ENCODE measurements around the gene STARD10.

DNA sequence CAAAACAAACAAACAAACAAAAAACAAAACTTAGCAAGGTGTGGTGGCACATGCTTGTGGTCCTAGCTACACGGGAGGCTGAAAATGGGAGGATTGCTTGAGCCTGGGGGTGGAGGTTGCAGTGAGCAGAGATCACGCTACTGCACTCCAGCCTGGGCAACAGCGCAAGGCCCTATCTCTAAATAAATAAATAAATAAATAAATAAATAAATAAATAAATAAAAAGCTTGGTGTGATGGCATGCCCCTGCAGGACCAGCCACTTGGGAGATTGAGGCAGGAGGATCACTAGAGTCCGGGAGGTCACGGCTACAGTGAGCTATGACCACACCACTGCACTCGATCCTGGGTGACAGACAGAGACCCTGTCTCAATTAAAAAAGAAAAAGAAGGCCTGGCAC, 9.0 kb upstream of the STARD10 start:
- TF ChIP-seq, protein P1, sequence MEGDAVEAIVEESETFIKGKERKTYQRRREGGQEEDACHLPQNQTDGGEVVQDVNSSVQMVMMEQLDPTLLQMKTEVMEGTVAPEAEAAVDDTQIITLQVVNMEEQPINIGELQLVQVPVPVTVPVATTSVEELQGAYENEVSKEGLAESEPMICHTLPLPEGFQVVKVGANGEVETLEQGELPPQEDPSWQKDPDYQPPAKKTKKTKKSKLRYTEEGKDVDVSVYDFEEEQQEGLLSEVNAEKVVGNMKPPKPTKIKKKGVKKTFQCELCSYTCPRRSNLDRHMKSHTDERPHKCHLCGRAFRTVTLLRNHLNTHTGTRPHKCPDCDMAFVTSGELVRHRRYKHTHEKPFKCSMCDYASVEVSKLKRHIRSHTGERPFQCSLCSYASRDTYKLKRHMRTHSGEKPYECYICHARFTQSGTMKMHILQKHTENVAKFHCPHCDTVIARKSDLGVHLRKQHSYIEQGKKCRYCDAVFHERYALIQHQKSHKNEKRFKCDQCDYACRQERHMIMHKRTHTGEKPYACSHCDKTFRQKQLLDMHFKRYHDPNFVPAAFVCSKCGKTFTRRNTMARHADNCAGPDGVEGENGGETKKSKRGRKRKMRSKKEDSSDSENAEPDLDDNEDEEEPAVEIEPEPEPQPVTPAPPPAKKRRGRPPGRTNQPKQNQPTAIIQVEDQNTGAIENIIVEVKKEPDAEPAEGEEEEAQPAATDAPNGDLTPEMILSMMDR (IDR thresholded peaks at IDR 0.05), result no peak
- TF ChIP-seq POLR2A (IDR thresholded peaks at IDR 0.05), result no peak

Data from esophagus squamous epithelium (tissue), 4 donors.